ENCODE measurements around the gene DNAH3. TPM values are rescaled to one million over a fixed set of nuclear protein-coding genes. Genes with fewer than 3 reads are reported as not detected.

DNAH3 gene
- total RNA-seq, 1 experiment from 2014 or later, result 0.15 TPM

- Histone ChIP-seq H3K27me3 (ENCODE audit: insufficient read depth, low read length) (no peaks in the 10 kb centered on the region), H4K20me1 (ENCODE audit: insufficient read depth) (no peaks in the 10 kb centered on the region), H3K4me1 (ENCODE audit: control insufficient read depth in 1 of 2, insufficient read depth in 2 of 2, low read length in 2 of 2) (no peaks in the 10 kb centered on the region), H2AFZ (ENCODE audit: low read depth, low read length, poor library complexity, severe bottlenecking) (no peak overlapping the region), H3K27ac (ENCODE audit: low read depth, low read length) (no peak overlapping the region), H3K4me2 (ENCODE audit: low read length) (no peak overlapping the region), H3K36me3 (ENCODE audit: control insufficient read depth in 1 of 2, insufficient read depth in 2 of 2, low read length in 2 of 2) (no peaks in the 10 kb centered on the region), H3K4me3 (replicated peaks in 1 of 2; ENCODE audit: low read depth in 1 of 2, low read length in 2 of 2) (no peak overlapping the region), H3K9me3 (ENCODE audit: control insufficient read depth in 1 of 2, insufficient read depth in 1 of 2, low read depth in 1 of 2, low read length in 2 of 2) (no peaks in the 10 kb centered on the region), H3K9me2 (ENCODE audit: insufficient read depth) (no peaks in the 10 kb centered on the region), H3K79me2 (ENCODE audit: insufficient read depth, low read length) (no peaks in the 10 kb centered on the region), H3K9ac (ENCODE audit: low read length) (no peak overlapping the region)
- ChIA-PET POLR2A (no interaction called here), CTCF (no interaction called here), RAD21 (ENCODE audit: low non-redundant PET in 1 of 2, low total read pairs in 2 of 2, uncharacterized antibody in 2 of 2, unreplicated experiment in 2 of 2) (no interaction called here)
- TF ChIP-seq CEBPB (IDR thresholded peaks at IDR 0.05; ENCODE audit: low read depth) (no peak), SRF (IDR thresholded peaks at IDR 0.05; ENCODE audit: low read depth) (no peak), CBX3 (IDR thresholded peaks at IDR 0.05; ENCODE audit: low read depth) (no peak), CTCF (IDR thresholded peaks at IDR 0.05 in 2 of 3, conservative IDR thresholded peaks at IDR 0.05 in 1 of 3; ENCODE audit: borderline replicate concordance in 1 of 3, insufficient read depth in 1 of 3, low read depth in 2 of 3, low read length in 2 of 3) (no peak), ELF1 (IDR thresholded peaks at IDR 0.05; ENCODE audit: borderline replicate concordance, low read depth) (no peak), ZBTB33 (IDR thresholded peaks at IDR 0.05; ENCODE audit: extremely low read depth, insufficient replicate concordance, low read length) (no peak), SIN3A (IDR thresholded peaks at IDR 0.05; ENCODE audit: low read depth) (no peak), POLR2A (IDR thresholded peaks at IDR 0.05; ENCODE audit: borderline replicate concordance, extremely low read depth, insufficient read depth, insufficient read length) (no peak), FOSL1 (IDR thresholded peaks at IDR 0.05; ENCODE audit: low read depth) (no peak), ZNF274 (IDR thresholded peaks at IDR 0.05; ENCODE audit: low read depth, low read length) (no peak), JUND (IDR thresholded peaks at IDR 0.05) (no peak), EZH2 (IDR thresholded peaks at IDR 0.05) (no peak), EZH2phosphoT487 (IDR thresholded peaks at IDR 0.05; ENCODE audit: borderline replicate concordance) (no peak), SP1 (IDR thresholded peaks at IDR 0.05; ENCODE audit: low read depth) (no peak), EGR1 (IDR thresholded peaks at IDR 0.05; ENCODE audit: low read depth) (no peak), TCF7L2 (IDR thresholded peaks at IDR 0.05; ENCODE audit: borderline replicate concordance, extremely low read depth, insufficient read depth, insufficient read length) (no peak), RAD21 (IDR thresholded peaks at IDR 0.05; ENCODE audit: low read depth) (no peak)
- TF ChIP-seq, protein P1, sequence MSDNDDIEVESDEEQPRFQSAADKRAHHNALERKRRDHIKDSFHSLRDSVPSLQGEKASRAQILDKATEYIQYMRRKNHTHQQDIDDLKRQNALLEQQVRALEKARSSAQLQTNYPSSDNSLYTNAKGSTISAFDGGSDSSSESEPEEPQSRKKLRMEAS (IDR thresholded peaks at IDR 0.05), result no peak
- TF ChIP-seq, protein P2, sequence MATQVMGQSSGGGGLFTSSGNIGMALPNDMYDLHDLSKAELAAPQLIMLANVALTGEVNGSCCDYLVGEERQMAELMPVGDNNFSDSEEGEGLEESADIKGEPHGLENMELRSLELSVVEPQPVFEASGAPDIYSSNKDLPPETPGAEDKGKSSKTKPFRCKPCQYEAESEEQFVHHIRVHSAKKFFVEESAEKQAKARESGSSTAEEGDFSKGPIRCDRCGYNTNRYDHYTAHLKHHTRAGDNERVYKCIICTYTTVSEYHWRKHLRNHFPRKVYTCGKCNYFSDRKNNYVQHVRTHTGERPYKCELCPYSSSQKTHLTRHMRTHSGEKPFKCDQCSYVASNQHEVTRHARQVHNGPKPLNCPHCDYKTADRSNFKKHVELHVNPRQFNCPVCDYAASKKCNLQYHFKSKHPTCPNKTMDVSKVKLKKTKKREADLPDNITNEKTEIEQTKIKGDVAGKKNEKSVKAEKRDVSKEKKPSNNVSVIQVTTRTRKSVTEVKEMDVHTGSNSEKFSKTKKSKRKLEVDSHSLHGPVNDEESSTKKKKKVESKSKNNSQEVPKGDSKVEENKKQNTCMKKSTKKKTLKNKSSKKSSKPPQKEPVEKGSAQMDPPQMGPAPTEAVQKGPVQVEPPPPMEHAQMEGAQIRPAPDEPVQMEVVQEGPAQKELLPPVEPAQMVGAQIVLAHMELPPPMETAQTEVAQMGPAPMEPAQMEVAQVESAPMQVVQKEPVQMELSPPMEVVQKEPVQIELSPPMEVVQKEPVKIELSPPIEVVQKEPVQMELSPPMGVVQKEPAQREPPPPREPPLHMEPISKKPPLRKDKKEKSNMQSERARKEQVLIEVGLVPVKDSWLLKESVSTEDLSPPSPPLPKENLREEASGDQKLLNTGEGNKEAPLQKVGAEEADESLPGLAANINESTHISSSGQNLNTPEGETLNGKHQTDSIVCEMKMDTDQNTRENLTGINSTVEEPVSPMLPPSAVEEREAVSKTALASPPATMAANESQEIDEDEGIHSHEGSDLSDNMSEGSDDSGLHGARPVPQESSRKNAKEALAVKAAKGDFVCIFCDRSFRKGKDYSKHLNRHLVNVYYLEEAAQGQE (IDR thresholded peaks at IDR 0.05; ENCODE audit: low read depth), result no peak
- intact Hi-C loops (cut with micrococcal nuclease), result no loop called here
- no peak for ATAC-seq
- BruUV-seq (replicated peaks), result no TSS peak
- DNase-seq (ENCODE audit: low read depth, low spot score), result no peak
Measured at GRCh38 chr16:21033704-21034103, 116.9 kb downstream of the DNAH3 start.
